Mesendoderm (in vitro differentiated cells): ENCODE measurements around the gene ARMC9.

Experiments used
- DNase-seq: peaks from one replicate; pipeline ENCODE4 v3.0.0; 2013
- H2AK5ac ChIP-seq: 2 replicates; pipeline ENCODE4 v1.6.1; 2013; ENCODE audit warnings: low read length, inconsistent platforms
- H2BK120ac ChIP-seq: 2 replicates; pipeline ENCODE4 v1.6.1; 2013; ENCODE audit warnings: low read depth, mild to moderate bottlenecking, low read length, moderate library complexity, mixed read lengths
- H2BK15ac ChIP-seq: replicated peaks from 2 replicates; pipeline ENCODE4 v1.6.1; 2013; ENCODE audit warnings: low read depth, mild to moderate bottlenecking, moderate library complexity
- H2BK5ac ChIP-seq: 2 replicates; pipeline ENCODE4 v1.6.1; 2013; ENCODE audit warnings: low read length, inconsistent platforms
- H3K18ac ChIP-seq: 2 replicates; pipeline ENCODE4 v1.6.1; 2013; ENCODE audit warnings: mild to moderate bottlenecking, low read length, mixed read lengths
- H3K23ac ChIP-seq: one replicate; pipeline ENCODE4 v1.6.1; 2013; ENCODE audit warnings: low read length
- H3K27ac ChIP-seq: 2 replicates; pipeline ENCODE4 v1.5.1; 2013; ENCODE audit warnings: low read depth, mild to moderate bottlenecking, inconsistent platforms, low read length, moderate library complexity
- H3K27me3 ChIP-seq: 2 replicates; pipeline ENCODE4 v1.6.1; 2013; ENCODE audit warnings: low read length, control low read depth, mild to moderate bottlenecking, inconsistent platforms; ENCODE audit not compliant: insufficient read depth, poor library complexity
- H3K36me3 ChIP-seq: 2 replicates; pipeline ENCODE4 v1.6.1; 2013; ENCODE audit warnings: low read length, inconsistent platforms; ENCODE audit not compliant: control insufficient read depth, insufficient read depth
- H3K4ac ChIP-seq: one replicate; pipeline ENCODE4 v1.6.1; 2013; ENCODE audit warnings: low read depth, mild to moderate bottlenecking, low read length, moderate library complexity
- H3K4me1 ChIP-seq: 2 replicates; pipeline ENCODE4 v1.6.1; 2013; ENCODE audit warnings: low read depth, low read length, inconsistent platforms; ENCODE audit not compliant: control insufficient read depth
- H3K4me2 ChIP-seq: 2 replicates; pipeline ENCODE4 v1.6.1; 2013; ENCODE audit warnings: low read length
- H3K4me3 ChIP-seq: 2 replicates; pipeline ENCODE4 v1.5.1; 2013; ENCODE audit warnings: mild to moderate bottlenecking, low read length
- H3K56ac ChIP-seq: one replicate; pipeline ENCODE4 v1.6.1; 2013; ENCODE audit warnings: low read length
- H3K79me1 ChIP-seq: 2 replicates; pipeline ENCODE4 v1.6.1; 2013; ENCODE audit warnings: low read length, inconsistent platforms
- H3K79me2 ChIP-seq: 2 replicates; pipeline ENCODE4 v1.6.1; 2013; ENCODE audit warnings: mild to moderate bottlenecking, low read length; ENCODE audit not compliant: control insufficient read depth, insufficient read depth
- H3K9ac ChIP-seq: 2 replicates; pipeline ENCODE4 v1.6.1; 2013; ENCODE audit warnings: low read length, inconsistent platforms
- H4K5ac ChIP-seq: one replicate; pipeline ENCODE4 v1.6.1; 2013; ENCODE audit warnings: low read length
- H4K8ac ChIP-seq: one replicate; pipeline ENCODE4 v1.6.1; 2013; ENCODE audit warnings: low read depth, mild to moderate bottlenecking, control low read depth, low read length, moderate library complexity
- WGBS: extraction: QIAGEN DNeasy Blood & Tissue Kit; methylation state at CpG from one replicate; pipeline ENCODE4 v1.1.7; 2013; ENCODE audit warnings: low lambda C conversion rate, missing lambda C conversion rate; ENCODE audit not compliant: insufficient coverage; ENCODE audit errors: extremely low coverage; 5-methylcytosine and 5-hydroxymethylcytosine counted together

Gene ARMC9

DNA sequence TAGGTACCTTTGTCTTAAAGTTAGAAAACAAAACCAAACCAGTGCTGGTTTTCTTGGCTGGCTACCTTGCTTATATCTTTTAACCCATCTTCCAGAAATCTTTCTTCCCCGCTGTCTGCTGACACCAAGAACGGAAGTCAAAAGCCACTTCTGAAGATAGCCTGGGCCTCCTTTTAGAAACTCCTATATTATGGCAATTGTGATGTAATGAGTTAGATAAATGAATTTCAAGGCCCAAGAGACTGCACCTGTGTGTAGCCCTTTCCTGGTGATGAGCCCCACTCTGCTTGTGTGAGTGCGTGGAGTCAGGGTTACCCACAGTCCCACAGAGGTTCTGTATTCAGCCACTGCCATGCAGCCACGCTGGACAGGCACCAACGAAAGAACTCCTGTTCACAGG lies 60.7 kb downstream of the ARMC9 start:
- Histone ChIP-seq H2AK5ac (no peak overlapping the region), H3K27ac (no peak overlapping the region), H2BK5ac (no peak overlapping the region), H3K4me2 (no peak overlapping the region), H3K9ac (no peak overlapping the region), H3K23ac (no peak overlapping the region), H4K8ac (no peak overlapping the region), H3K4me1 (peaks cover 2% of the 10 kb centered on the region), H4K5ac (no peak overlapping the region), H2BK120ac (no peak overlapping the region), H3K36me3 (peaks cover 2% of the 10 kb centered on the region), H3K56ac (no peak overlapping the region), H3K79me1 (no peaks in the 10 kb centered on the region), H3K27me3 (no peaks in the 10 kb centered on the region), H3K4ac (no peak overlapping the region), H2BK15ac (no peak overlapping the region), H3K79me2 (no peaks in the 10 kb centered on the region), H3K4me3 (no peak overlapping the region), H3K18ac (no peak overlapping the region)
- no peak for DNase-seq
- no CpG with 5 or more reads among the region's 5 CpGs for WGBS

DNA sequence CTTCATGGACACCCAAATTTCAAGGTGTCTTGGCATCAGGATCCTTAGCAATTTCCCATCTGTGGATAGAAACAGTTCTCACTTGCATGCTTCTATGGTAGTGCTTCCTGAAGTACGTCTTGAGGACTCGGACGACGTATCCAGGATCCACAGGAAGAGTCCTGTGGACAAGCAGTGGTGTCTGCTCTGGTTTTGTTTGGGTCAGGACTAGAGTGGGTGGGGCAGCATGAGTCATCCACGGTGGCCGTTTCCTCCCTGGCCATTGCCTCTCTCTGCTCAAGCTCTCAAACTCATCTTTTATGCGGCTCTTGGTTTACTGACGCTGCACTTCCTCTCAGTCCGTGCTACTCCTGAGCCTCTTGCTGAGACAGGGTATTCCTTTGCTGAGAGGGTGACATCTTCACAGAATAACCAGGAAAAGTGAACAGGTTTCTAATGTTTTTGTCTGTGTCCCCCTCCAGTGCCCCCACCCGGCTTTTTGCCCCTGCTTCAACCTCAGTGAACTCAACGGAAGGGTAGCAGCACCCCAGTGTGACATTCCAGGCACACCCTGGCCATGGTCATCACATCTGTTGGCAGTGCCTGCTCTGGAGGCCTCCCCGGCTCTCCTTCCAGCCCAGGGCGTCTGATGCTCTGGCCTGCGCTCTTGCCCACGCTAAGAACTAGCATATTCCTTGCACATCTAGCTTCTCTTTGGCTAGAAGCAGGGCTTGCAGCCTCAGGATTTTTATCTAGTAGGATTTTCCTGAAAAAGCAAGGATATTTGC lies 62.2 kb downstream of the ARMC9 start:
- Histone ChIP-seq H3K56ac (no peak overlapping the region), H2BK120ac (no peak overlapping the region), H2BK15ac (no peak overlapping the region), H3K79me1 (no peaks in the 10 kb centered on the region), H3K18ac (no peak overlapping the region), H3K36me3 (peaks cover 2% of the 10 kb centered on the region), H3K9ac (no peak overlapping the region), H2BK5ac (no peak overlapping the region), H3K4me3 (no peak overlapping the region), H3K27ac (no peak overlapping the region), H4K8ac (no peak overlapping the region), H3K4me1 (peaks cover 2% of the 10 kb centered on the region), H3K4ac (no peak overlapping the region), H3K23ac (no peak overlapping the region), H3K4me2 (no peak overlapping the region), H2AK5ac (no peak overlapping the region), H3K79me2 (no peaks in the 10 kb centered on the region), H4K5ac (no peak overlapping the region), H3K27me3 (no peaks in the 10 kb centered on the region)
- WGBS = no CpG with 5 or more reads among the region's 15 CpGs
- peak; percentile 64 for DNase-seq

DNA sequence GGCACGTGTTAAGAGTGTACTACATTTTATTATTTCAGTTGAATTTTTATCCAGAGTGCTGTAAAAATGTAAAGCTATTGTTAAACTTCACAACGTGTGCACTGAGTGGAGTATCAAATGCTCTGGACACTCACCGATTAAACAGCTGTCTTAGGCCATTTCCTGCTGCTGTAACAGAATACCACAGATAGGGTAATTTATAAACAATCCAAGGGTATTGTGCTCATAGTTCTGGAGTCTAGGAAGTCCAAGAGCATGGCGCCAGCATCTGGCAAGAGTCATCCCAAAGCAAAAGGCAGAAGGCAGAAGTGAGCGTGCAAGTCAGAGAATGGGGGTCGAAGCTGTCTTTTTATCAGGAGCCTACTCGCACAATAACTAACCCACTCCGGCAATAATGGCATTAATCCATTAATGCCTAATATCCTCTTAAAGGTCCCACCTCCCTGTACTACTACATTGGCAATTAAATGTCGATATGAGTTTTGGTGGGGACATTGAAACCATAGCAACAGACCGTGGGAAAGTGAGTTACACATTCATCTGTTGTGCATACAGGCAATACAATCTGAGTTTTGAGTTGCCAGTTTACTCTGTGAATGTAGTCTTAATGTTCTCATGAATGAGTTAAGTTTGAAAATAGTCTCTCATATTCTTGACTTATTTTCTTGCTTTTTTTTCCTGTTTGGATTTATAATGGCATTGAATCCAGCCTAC lies 64.8 kb downstream of the ARMC9 start:
- no peak overlapping the region for H2AK5ac ChIP-seq
- H4K8ac ChIP-seq = no peak overlapping the region
- no peak for DNase-seq
- no peaks in the 10 kb centered on the region for H3K79me1 ChIP-seq
- no peak overlapping the region for H4K5ac ChIP-seq
- H3K9ac ChIP-seq = no peak overlapping the region
- WGBS = no CpG with 5 or more reads among the region's 10 CpGs
- no peak overlapping the region for H3K56ac ChIP-seq
- H3K18ac ChIP-seq = no peak overlapping the region
- no peak overlapping the region for H3K4me3 ChIP-seq
- H3K36me3 ChIP-seq = peaks cover 2% of the 10 kb centered on the region
- no peaks in the 10 kb centered on the region for H3K79me2 ChIP-seq
- no peak overlapping the region for H2BK15ac ChIP-seq
- peaks cover 2% of the 10 kb centered on the region for H3K4me1 ChIP-seq
- H3K27me3 ChIP-seq = no peaks in the 10 kb centered on the region
- no peak overlapping the region for H3K4me2 ChIP-seq
- H2BK5ac ChIP-seq = no peak overlapping the region
- H3K4ac ChIP-seq = no peak overlapping the region
- no peak overlapping the region for H3K27ac ChIP-seq
- H3K23ac ChIP-seq = no peak overlapping the region
- H2BK120ac ChIP-seq = no peak overlapping the region

DNA sequence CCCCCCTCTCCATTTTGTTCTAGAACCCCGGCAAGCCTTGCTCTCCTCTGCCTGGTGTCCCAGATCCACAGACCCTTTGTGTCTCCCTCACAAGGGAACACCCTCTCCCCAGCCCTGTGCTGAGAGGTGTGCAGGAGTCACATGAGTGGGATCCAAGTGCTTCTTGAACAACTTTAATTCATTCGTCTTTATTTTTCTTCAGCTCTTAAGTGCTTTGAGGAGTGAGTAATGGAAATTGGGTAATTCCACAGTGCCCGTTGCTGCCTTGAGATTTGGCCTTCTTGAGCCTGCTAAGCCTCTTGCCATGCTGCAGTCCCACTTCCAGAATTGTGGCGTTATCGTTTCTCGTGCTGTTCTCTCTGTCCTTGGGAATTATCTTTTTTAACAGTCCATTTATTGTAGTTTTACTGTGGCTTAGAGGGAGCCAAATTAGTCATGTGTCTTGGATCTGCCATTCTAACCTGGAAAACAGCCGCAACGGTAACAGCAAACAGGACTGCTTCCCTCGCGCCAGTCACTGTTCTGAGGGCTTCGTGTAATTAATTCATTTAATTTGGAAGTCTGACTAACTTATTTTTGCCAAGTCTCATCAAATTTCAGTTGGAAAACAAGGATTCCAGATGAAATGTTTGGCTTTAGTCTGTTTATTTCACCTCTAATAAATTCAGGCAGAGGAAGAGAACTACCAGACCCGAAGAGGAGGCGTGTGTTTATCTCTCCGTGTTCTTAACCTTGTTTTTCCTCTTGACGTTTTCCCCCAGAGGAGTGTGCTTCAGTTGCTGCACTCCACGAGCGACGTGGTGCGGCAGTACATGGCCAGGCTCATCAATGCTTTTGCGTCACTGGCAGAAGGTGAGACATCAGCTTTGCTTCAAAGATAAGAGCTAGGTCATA lies 72.0 kb downstream of the ARMC9 start:
- H3K4me3 ChIP-seq = no peak overlapping the region

DNA sequence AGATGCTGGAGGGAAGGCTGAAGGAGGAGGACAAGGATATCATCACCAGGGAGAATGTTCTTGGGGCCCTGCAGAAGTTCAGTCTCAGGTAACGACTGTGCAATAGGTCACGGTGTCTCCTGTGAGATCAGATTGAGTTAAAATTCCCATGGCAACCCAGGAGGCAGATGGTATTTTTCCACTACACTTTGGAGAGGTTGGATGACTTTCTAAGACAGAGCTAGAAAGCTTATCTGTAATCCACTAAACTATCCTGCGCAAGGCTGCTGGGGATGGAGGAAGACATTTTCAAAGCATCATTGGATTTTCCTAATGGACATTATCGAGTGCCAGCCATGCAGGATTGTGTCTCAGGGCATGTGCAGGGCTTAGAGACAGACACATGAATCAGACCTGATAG lies 74.6 kb downstream of the ARMC9 start:
- no peak overlapping the region for H2AK5ac ChIP-seq
- no peak overlapping the region for H2BK120ac ChIP-seq
- H3K18ac ChIP-seq = no peak overlapping the region
- no peak for DNase-seq
- no peak overlapping the region for H3K4me3 ChIP-seq
- H3K79me1 ChIP-seq = no peaks in the 10 kb centered on the region
- H2BK15ac ChIP-seq = no peak overlapping the region
- H3K79me2 ChIP-seq = no peaks in the 10 kb centered on the region
- no peak overlapping the region for H3K56ac ChIP-seq
- H3K4ac ChIP-seq = no peak overlapping the region
- no peak overlapping the region for H4K5ac ChIP-seq
- no peaks in the 10 kb centered on the region for H3K36me3 ChIP-seq
- no peak overlapping the region for H3K9ac ChIP-seq
- H2BK5ac ChIP-seq = no peak overlapping the region
- H3K27me3 ChIP-seq = no peaks in the 10 kb centered on the region
- H3K27ac ChIP-seq = no peak overlapping the region
- H3K4me1 ChIP-seq = no peaks in the 10 kb centered on the region
- H4K8ac ChIP-seq = no peak overlapping the region
- no peak overlapping the region for H3K4me2 ChIP-seq
- H3K23ac ChIP-seq = no peak overlapping the region
- WGBS = no CpG with 5 or more reads among the region's 4 CpGs

More for the DNA sequence above, 72.0 kb downstream of the ARMC9 start:
- Histone ChIP-seq H3K36me3 (no peaks in the 10 kb centered on the region), H3K4me1 (no peaks in the 10 kb centered on the region), H4K8ac (no peak overlapping the region), H2BK15ac (no peak overlapping the region), H3K23ac (no peak overlapping the region), H3K79me1 (no peaks in the 10 kb centered on the region), H2AK5ac (no peak overlapping the region), H3K9ac (no peak overlapping the region), H3K4ac (no peak overlapping the region), H3K56ac (no peak overlapping the region), H3K79me2 (no peaks in the 10 kb centered on the region), H2BK5ac (no peak overlapping the region), H2BK120ac (no peak overlapping the region), H3K27ac (no peak overlapping the region), H3K4me2 (no peak overlapping the region), H3K27me3 (no peaks in the 10 kb centered on the region), H3K18ac (no peak overlapping the region), H4K5ac (no peak overlapping the region)
- no peak for DNase-seq
- no CpG with 5 or more reads among the region's 20 CpGs for WGBS
